ENCODE measurements around the gene C19orf47.

The C19orf47 gene

GRCh38 chr19:40332669-40333068, 15.5 kb downstream of the C19orf47 start:
- H3K4me1 ChIP-seq (ENCODE audit: control insufficient read depth, insufficient read depth, low read length) = no peaks in the 10 kb centered on the region
- H3K27ac ChIP-seq (ENCODE audit: low read length) = no peak overlapping the region
- H3K27me3 ChIP-seq (ENCODE audit: control insufficient read depth, insufficient read depth, low read length) = no peaks in the 10 kb centered on the region
- peaks cover 17% of the 10 kb centered on the region for H3K36me3 ChIP-seq (ENCODE audit: control insufficient read depth, insufficient read depth, low read length)
- no peaks in the 10 kb centered on the region for H3K9me3 ChIP-seq (ENCODE audit: control insufficient read depth, insufficient read depth, low read length)
- H3K4me3 ChIP-seq (ENCODE audit: low read length) = no peak overlapping the region
- no peak for DNase-seq (ENCODE audit: low read depth, low spot score)
- WGBS (ENCODE audit: insufficient coverage, insufficient read length) = no CpG with 5 or more reads among the region's 6 CpGs

DNA sequence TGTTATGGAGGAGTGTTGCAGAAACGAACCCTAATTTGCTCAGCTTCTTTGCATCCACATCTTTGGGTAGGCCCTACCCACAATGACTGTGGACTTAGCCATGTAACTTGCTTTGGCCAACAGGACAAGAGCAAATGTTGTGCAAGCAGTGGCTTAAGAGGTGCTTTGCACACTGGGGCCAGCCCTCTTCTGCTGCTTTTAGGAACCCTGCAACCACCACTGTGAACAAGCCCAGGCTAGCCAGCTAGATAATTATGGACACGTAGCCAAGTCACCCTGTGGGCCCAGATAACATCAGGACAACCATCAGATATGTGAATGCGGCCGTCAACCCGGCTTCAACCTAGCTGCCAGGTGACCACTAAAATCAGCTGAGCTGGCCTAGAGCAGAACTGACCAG, 17.1 kb downstream of the C19orf47 start:
- no peaks in the 10 kb centered on the region for H3K27me3 ChIP-seq (ENCODE audit: control insufficient read depth, insufficient read depth, low read length)
- no peak overlapping the region for H3K4me3 ChIP-seq (ENCODE audit: low read length)
- H3K27ac ChIP-seq (ENCODE audit: low read length) = no peak overlapping the region
- no CpG with 5 or more reads among the region's 5 CpGs for WGBS (ENCODE audit: insufficient coverage, insufficient read length)
- H3K9me3 ChIP-seq (ENCODE audit: control insufficient read depth, insufficient read depth, low read length) = no peaks in the 10 kb centered on the region
- DNase-seq (ENCODE audit: low read depth, low spot score) = no peak
- H3K36me3 ChIP-seq (ENCODE audit: control insufficient read depth, insufficient read depth, low read length) = peaks cover 26% of the 10 kb centered on the region
- no peaks in the 10 kb centered on the region for H3K4me1 ChIP-seq (ENCODE audit: control insufficient read depth, insufficient read depth, low read length)

DNA sequence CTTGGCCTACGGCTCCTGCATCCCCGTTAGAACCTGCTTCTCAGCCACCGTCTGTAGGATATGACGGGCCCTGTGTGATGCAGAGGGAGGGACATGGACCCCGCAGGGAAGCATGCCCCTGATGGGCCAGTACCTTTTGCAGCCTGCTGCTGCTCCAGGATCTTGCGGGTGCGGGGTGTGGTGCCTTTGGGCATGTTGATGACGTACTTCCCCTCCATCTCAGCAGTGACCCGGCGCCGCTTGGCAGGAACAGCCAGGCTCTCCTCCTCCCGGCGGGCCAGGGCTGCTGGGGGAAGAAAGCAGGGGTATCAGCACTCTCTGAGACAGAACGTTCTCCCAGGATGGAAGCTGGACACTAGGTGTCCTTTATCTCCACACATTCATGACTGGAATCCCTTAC, 22.0 kb downstream of the C19orf47 start:
- Histone ChIP-seq H3K9me3 (ENCODE audit: control insufficient read depth, insufficient read depth, low read length) (no peaks in the 10 kb centered on the region), H3K4me3 (ENCODE audit: low read length) (no peak overlapping the region), H3K36me3 (ENCODE audit: control insufficient read depth, insufficient read depth, low read length) (peaks cover 50% of the 10 kb centered on the region), H3K27ac (ENCODE audit: low read length) (no peak overlapping the region), H3K4me1 (ENCODE audit: control insufficient read depth, insufficient read depth, low read length) (no peaks in the 10 kb centered on the region), H3K27me3 (ENCODE audit: control insufficient read depth, insufficient read depth, low read length) (no peaks in the 10 kb centered on the region)
- WGBS (ENCODE audit: insufficient coverage, insufficient read length) = no CpG with 5 or more reads among the region's 14 CpGs
- no peak for DNase-seq (ENCODE audit: low read depth, low spot score)

GRCh38 chr19:40323705-40324104, 24.5 kb downstream of the C19orf47 start:
- Histone ChIP-seq H3K4me1 (ENCODE audit: control insufficient read depth, insufficient read depth, low read length) (no peaks in the 10 kb centered on the region), H3K27me3 (ENCODE audit: control insufficient read depth, insufficient read depth, low read length) (no peaks in the 10 kb centered on the region), H3K9me3 (ENCODE audit: control insufficient read depth, insufficient read depth, low read length) (no peaks in the 10 kb centered on the region), H3K36me3 (ENCODE audit: control insufficient read depth, insufficient read depth, low read length) (peaks cover 44% of the 10 kb centered on the region), H3K4me3 (ENCODE audit: low read length) (no peak overlapping the region), H3K27ac (ENCODE audit: low read length) (no peak overlapping the region)
- no peak for DNase-seq (ENCODE audit: low read depth, low spot score)
- WGBS (ENCODE audit: insufficient coverage, insufficient read length) = no CpG with 5 or more reads among the region's 13 CpGs

DNA sequence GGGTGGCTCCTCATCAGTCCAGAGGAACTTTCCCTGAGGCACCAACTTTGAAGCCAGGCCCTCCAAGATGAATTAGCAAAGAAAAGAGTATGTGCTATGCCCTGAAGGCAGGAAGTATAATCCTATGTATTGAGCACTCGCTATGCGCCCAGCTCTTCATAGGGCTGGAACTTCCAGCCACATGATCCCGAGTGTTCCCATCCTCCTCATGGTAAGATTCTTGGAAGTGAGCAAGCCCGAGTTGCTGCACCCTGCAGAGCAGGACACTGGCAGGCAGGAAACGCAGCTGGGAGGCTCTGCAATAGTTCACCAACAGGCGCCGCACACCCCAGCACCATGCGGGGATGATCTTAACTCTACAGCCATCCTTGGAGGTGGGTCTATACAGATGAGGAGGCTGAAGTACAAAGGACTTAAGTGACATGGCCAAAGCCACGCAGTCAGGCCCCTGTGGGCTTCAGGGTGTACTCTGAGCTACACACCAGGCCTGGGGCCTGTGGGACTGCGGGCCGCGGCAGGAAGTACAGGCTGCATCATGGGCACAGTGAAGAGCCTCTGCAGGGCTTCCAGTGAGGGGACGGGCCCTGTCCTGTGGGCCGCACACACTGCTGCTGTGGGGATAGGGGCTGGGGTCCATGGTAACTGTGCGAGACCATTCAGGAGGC, 25.1 kb downstream of the C19orf47 start:
- peaks cover 38% of the 10 kb centered on the region for H3K36me3 ChIP-seq (ENCODE audit: control insufficient read depth, insufficient read depth, low read length)
- no peak for DNase-seq (ENCODE audit: low read depth, low spot score)
- H3K4me3 ChIP-seq (ENCODE audit: low read length) = no peak overlapping the region
- no peaks in the 10 kb centered on the region for H3K27me3 ChIP-seq (ENCODE audit: control insufficient read depth, insufficient read depth, low read length)
- H3K4me1 ChIP-seq (ENCODE audit: control insufficient read depth, insufficient read depth, low read length) = no peaks in the 10 kb centered on the region
- H3K27ac ChIP-seq (ENCODE audit: low read length) = no peak overlapping the region
- no CpG with 5 or more reads among the region's 15 CpGs for WGBS (ENCODE audit: insufficient coverage, insufficient read length)
- H3K9me3 ChIP-seq (ENCODE audit: control insufficient read depth, insufficient read depth, low read length) = no peaks in the 10 kb centered on the region

- no peak overlapping the region for H3K4me3 ChIP-seq (ENCODE audit: low read length)
- H3K36me3 ChIP-seq (ENCODE audit: control insufficient read depth, insufficient read depth, low read length) = peaks cover 32% of the 10 kb centered on the region
- no peaks in the 10 kb centered on the region for H3K9me3 ChIP-seq (ENCODE audit: control insufficient read depth, insufficient read depth, low read length)
- no CpG with 5 or more reads among the region's 7 CpGs for WGBS (ENCODE audit: insufficient coverage, insufficient read length)
- H3K4me1 ChIP-seq (ENCODE audit: control insufficient read depth, insufficient read depth, low read length) = no peaks in the 10 kb centered on the region
- no peak overlapping the region for H3K27ac ChIP-seq (ENCODE audit: low read length)
- no peaks in the 10 kb centered on the region for H3K27me3 ChIP-seq (ENCODE audit: control insufficient read depth, insufficient read depth, low read length)
- DNase-seq (ENCODE audit: low read depth, low spot score) = no peak
Measured at GRCh38 chr19:40322271-40322610, 26.0 kb downstream of the C19orf47 start.

- no peaks in the 10 kb centered on the region for H3K27me3 ChIP-seq (ENCODE audit: control insufficient read depth, insufficient read depth, low read length)
- H3K4me1 ChIP-seq (ENCODE audit: control insufficient read depth, insufficient read depth, low read length) = no peaks in the 10 kb centered on the region
- no peak overlapping the region for H3K27ac ChIP-seq (ENCODE audit: low read length)
- H3K4me3 ChIP-seq (ENCODE audit: low read length) = no peak overlapping the region
- no peak for DNase-seq (ENCODE audit: low read depth, low spot score)
- peaks cover 32% of the 10 kb centered on the region for H3K36me3 ChIP-seq (ENCODE audit: control insufficient read depth, insufficient read depth, low read length)
- no peaks in the 10 kb centered on the region for H3K9me3 ChIP-seq (ENCODE audit: control insufficient read depth, insufficient read depth, low read length)
- no CpG with 5 or more reads among the region's 27 CpGs for WGBS (ENCODE audit: insufficient coverage, insufficient read length)
Measured at GRCh38 chr19:40321566-40322270, 26.5 kb downstream of the C19orf47 start.

DNA sequence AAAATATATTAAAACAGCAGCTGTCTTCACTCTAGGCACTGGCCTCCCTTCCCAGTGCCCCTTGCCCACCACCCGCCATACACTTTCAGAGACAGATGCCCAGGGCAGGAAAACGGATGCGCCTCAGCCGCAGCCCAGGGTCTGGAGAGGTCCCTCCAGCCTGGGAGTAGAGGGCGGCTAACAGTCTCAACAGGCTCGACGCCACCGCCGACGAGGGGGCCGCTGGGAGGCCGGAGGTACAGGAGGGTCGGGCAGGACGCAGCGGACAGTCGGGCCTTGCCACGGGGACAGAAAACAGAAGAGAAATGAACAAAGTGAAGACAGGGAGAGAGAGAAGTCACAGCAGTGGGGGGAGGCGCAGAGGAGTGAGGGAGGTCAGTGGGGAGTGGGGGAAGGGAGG, 27.1 kb downstream of the C19orf47 start:
- no peaks in the 10 kb centered on the region for H3K27me3 ChIP-seq (ENCODE audit: control insufficient read depth, insufficient read depth, low read length)
- no peak overlapping the region for H3K4me3 ChIP-seq (ENCODE audit: low read length)
- H3K9me3 ChIP-seq (ENCODE audit: control insufficient read depth, insufficient read depth, low read length) = no peaks in the 10 kb centered on the region
- WGBS (ENCODE audit: insufficient coverage, insufficient read length) = no CpG with 5 or more reads among the region's 18 CpGs
- no peak for DNase-seq (ENCODE audit: low read depth, low spot score)
- peaks cover 26% of the 10 kb centered on the region for H3K36me3 ChIP-seq (ENCODE audit: control insufficient read depth, insufficient read depth, low read length)
- no peaks in the 10 kb centered on the region for H3K4me1 ChIP-seq (ENCODE audit: control insufficient read depth, insufficient read depth, low read length)
- H3K27ac ChIP-seq (ENCODE audit: low read length) = no peak overlapping the region

- no CpG with 5 or more reads among the region's 7 CpGs for WGBS (ENCODE audit: insufficient coverage, insufficient read length)
- H3K36me3 ChIP-seq (ENCODE audit: control insufficient read depth, insufficient read depth, low read length) = peaks cover 21% of the 10 kb centered on the region
- DNase-seq (ENCODE audit: low read depth, low spot score) = no peak
Measured at GRCh38 chr19:40320558-40320935, 27.6 kb downstream of the C19orf47 start.

DNA sequence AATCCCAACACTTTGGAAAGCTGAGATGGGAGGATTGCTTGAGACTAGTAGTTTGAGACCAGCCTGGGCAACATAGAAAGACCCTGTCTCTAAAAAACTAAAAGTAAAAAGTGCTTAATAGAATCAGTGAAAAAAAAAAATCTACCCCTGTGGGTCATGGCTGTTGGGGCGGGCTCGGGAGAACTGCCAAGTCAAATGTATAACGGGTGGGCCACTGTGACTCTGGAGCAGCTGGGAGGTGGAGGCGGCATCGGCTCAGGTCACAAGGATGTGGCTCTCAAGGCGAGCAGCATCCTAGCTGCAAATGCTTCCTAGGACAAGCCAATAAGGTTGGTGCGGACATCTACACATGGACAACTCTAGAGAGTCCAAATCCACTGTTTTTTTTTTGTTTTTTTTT, 30.9 kb downstream of the C19orf47 start:
- H3K27ac ChIP-seq (ENCODE audit: low read length) = no peak overlapping the region
- no peaks in the 10 kb centered on the region for H3K4me1 ChIP-seq (ENCODE audit: control insufficient read depth, insufficient read depth, low read length)
- no peaks in the 10 kb centered on the region for H3K9me3 ChIP-seq (ENCODE audit: control insufficient read depth, insufficient read depth, low read length)
- H3K27me3 ChIP-seq (ENCODE audit: control insufficient read depth, insufficient read depth, low read length) = no peaks in the 10 kb centered on the region
- no peak overlapping the region for H3K4me3 ChIP-seq (ENCODE audit: low read length)
- no peak for DNase-seq (ENCODE audit: low read depth, low spot score)
- WGBS (ENCODE audit: insufficient coverage, insufficient read length) = no CpG with 5 or more reads among the region's 7 CpGs
- H3K36me3 ChIP-seq (ENCODE audit: control insufficient read depth, insufficient read depth, low read length) = peaks cover 12% of the 10 kb centered on the region

More at GRCh38 chr19:40320558-40320935, 27.6 kb downstream of the C19orf47 start:
- Histone ChIP-seq H3K9me3 (ENCODE audit: control insufficient read depth, insufficient read depth, low read length) (no peaks in the 10 kb centered on the region), H3K4me3 (ENCODE audit: low read length) (no peak overlapping the region), H3K4me1 (ENCODE audit: control insufficient read depth, insufficient read depth, low read length) (no peaks in the 10 kb centered on the region), H3K27me3 (ENCODE audit: control insufficient read depth, insufficient read depth, low read length) (no peaks in the 10 kb centered on the region), H3K27ac (ENCODE audit: low read length) (no peak overlapping the region)
